Neuron (in vitro differentiated cells): Measurements from ENCODE around the gene FAM120B.

Source experiments
- H2AFZ ChIP-seq: one replicate; pipeline ENCODE4 v1.6.1; 2013; ENCODE audit warnings: low read depth, mild to moderate bottlenecking, inconsistent platforms, low read length, moderate library complexity
- H3K27me3 ChIP-seq: one replicate; pipeline ENCODE4 v1.6.1; 2013; ENCODE audit warnings: low read length; ENCODE audit not compliant: insufficient read depth
- H3K36me3 ChIP-seq: one replicate; pipeline ENCODE4 v1.6.1; 2013; ENCODE audit warnings: low read length; ENCODE audit not compliant: insufficient read depth
- H3K4me1 ChIP-seq: one replicate; pipeline ENCODE4 v1.6.1; 2013; ENCODE audit warnings: low read length; ENCODE audit not compliant: insufficient read depth
- H3K4me3 ChIP-seq: 2 replicates; pipeline ENCODE4 v1.5.1; 2013; ENCODE audit warnings: mild to moderate bottlenecking, low read length, moderate library complexity
- H3K9me3 ChIP-seq: one replicate; pipeline ENCODE4 v1.6.1; 2013; ENCODE audit warnings: low read length

FAM120B gene

GRCh38 chr6:170367241-170367640 lies 60.7 kb downstream of the FAM120B start:
- peaks cover 10% of the 10 kb centered on the region for H3K4me1 ChIP-seq
- H3K27me3 ChIP-seq, result no peaks in the 10 kb centered on the region
- no peaks in the 10 kb centered on the region for H3K9me3 ChIP-seq
- H3K4me3 ChIP-seq, result no peak overlapping the region
- peaks cover 37% of the 10 kb centered on the region for H3K36me3 ChIP-seq
- H2AFZ ChIP-seq, result no peak overlapping the region

DNA sequence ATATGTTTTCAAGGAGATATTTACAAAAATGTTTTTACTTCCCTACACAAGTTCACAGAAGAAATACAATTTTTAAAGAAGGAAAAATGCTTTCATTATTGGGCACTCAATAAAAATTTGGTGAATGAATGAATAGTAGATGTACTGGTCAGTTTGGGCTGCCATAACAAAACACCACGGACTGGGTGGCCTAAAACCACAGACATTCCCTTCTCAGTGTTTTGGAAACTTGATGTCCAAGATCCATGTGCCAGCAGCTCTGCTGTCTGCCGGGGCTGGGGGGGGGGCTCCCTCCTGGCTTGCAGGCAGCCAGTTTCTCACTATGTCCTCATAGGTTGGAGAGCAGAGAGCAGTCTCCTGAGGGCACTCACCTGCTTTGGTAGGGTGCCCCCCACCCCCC lies 62.0 kb downstream of the FAM120B start:
- H3K9me3 ChIP-seq, result no peaks in the 10 kb centered on the region
- no peaks in the 10 kb centered on the region for H3K27me3 ChIP-seq
- H3K4me3 ChIP-seq, result no peak overlapping the region
- H3K36me3 ChIP-seq, result peaks cover 38% of the 10 kb centered on the region
- H3K4me1 ChIP-seq, result peaks cover 10% of the 10 kb centered on the region
- H2AFZ ChIP-seq, result no peak overlapping the region

DNA sequence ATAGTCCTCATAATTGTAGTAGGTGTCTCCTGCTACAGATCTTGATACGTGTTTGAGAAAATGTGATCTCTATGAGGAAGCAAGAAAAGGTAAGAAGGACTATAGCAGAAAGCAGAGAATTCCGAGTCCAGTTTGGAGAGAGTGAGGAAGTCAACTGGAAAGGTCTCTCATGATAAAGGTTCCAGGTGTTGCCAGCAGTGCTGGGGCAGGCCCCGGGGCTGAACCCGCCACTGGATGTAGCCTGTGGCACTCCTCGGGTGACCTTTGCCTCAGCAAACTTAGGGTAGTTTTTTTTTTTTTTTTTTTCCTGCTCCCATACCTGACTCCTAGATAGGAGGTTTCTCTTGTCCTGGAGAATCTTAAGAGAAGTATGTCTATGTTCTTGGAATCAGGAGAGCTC lies 62.8 kb downstream of the FAM120B start:
- H3K4me3 ChIP-seq, result no peak overlapping the region
- H2AFZ ChIP-seq, result no peak overlapping the region
- no peaks in the 10 kb centered on the region for H3K9me3 ChIP-seq
- H3K4me1 ChIP-seq, result peaks cover 10% of the 10 kb centered on the region
- H3K36me3 ChIP-seq, result peaks cover 35% of the 10 kb centered on the region
- H3K27me3 ChIP-seq, result no peaks in the 10 kb centered on the region

- Histone ChIP-seq H3K9me3 (no peaks in the 10 kb centered on the region), H2AFZ (no peak overlapping the region), H3K4me3 (no peak overlapping the region), H3K36me3 (peaks cover 27% of the 10 kb centered on the region), H3K27me3 (no peaks in the 10 kb centered on the region), H3K4me1 (peaks cover 10% of the 10 kb centered on the region)
These were observed 63.9 kb downstream of the FAM120B start for GRCh38 chr6:170370416-170370815.

DNA sequence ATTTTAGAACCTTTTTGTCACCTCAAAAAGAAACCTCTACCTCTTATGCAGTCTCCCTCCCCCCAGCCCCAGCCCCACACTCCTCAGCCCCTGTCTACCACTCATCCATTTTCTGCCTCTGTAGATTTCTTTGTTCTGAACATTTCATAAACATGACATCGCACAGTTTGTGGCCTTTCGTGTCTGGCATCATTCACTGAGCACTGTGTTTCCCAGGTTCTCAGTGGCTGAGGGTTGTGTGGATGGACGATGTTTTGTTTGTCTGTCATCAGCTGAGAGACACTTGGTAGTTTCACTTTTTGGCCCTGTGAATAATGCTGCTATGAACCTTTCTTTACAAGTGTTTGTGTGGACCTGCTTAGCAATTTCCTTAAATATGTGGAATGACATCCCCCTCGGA lies 64.5 kb downstream of the FAM120B start:
- Histone ChIP-seq H3K9me3 (no peaks in the 10 kb centered on the region), H3K27me3 (no peaks in the 10 kb centered on the region), H3K36me3 (peaks cover 31% of the 10 kb centered on the region), H2AFZ (no peak overlapping the region), H3K4me3 (no peak overlapping the region), H3K4me1 (peaks cover 10% of the 10 kb centered on the region)

DNA sequence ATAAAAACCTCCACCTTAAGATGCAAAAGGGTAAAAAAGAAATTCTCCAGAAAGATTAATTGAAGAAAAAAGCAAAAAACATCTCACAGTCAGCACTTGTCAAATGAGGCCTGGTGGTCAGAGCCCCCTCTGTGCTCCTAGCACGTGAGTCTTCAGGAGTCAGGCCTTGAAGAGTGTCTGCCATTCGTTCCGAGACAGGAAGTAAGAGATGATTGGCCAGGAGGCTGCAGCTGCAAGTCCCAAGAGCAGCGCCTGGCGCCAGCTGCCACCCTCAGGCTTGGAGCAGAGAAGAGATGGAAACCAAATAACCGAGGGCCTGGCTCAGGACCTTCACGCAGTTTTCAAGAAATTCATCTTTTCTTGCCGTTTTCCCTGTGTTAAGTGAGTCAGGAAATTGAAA lies 65.0 kb downstream of the FAM120B start:
- Histone ChIP-seq H2AFZ (no peak overlapping the region), H3K36me3 (peaks cover 31% of the 10 kb centered on the region), H3K4me3 (no peak overlapping the region), H3K9me3 (no peaks in the 10 kb centered on the region), H3K4me1 (peaks cover 10% of the 10 kb centered on the region), H3K27me3 (no peaks in the 10 kb centered on the region)

DNA sequence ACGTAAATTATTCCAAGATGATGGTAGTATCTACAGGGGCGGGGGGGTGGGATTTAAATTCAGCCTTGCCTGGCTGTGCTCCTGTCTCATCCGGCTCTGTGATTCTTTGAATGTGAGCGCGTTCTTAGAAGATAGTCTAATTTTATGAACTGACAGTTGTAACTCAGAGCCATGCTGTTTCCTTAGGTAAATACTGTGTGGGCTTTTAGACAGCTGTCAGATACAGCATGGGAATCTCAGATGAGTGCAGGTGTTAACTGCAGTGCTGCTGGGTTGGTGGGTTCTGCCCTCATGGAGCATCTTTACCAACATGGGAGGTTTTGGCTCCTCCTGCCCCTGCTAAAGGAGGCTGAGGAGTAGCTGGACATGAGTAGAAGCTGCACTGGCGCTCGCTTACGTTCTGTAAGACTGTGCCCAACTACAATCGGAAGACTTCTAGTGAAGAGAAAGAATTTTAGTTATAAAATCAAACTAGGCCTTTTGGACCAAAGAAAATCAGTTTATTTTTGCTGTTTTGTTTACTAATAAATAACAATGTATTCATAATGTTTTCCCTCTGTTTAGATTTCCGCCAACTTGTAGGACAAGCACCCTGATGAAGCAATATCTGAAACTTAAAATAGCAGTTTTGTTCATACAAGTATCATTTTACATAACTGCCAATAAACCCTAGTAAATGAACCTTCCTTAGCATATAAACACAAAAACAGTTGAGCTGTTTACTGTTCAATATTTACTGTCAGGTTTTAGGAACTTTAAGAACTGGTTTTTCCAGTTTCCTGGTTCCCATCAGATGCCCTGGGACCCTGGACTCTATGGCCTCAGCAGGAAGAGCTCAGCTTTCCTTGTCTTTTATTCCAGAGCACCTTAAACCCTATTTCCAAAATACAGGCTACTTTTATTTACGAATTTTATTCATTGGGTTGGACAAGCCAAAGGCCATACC lies 66.1 kb downstream of the FAM120B start:
- H3K4me1 ChIP-seq, result peaks cover 10% of the 10 kb centered on the region
- H3K4me3 ChIP-seq, result no peak overlapping the region
- peaks cover 25% of the 10 kb centered on the region for H3K36me3 ChIP-seq
- no peak overlapping the region for H2AFZ ChIP-seq
- no peaks in the 10 kb centered on the region for H3K27me3 ChIP-seq
- H3K9me3 ChIP-seq, result no peaks in the 10 kb centered on the region

GRCh38 chr6:170374571-170375444 lies 68.2 kb downstream of the FAM120B start:
- Histone ChIP-seq H3K4me1 (peaks cover 10% of the 10 kb centered on the region), H2AFZ (no peak overlapping the region), H3K4me3 (no peak overlapping the region), H3K9me3 (peaks cover under 1% of the 10 kb centered on the region), H3K27me3 (no peaks in the 10 kb centered on the region), H3K36me3 (peaks cover 18% of the 10 kb centered on the region)

DNA sequence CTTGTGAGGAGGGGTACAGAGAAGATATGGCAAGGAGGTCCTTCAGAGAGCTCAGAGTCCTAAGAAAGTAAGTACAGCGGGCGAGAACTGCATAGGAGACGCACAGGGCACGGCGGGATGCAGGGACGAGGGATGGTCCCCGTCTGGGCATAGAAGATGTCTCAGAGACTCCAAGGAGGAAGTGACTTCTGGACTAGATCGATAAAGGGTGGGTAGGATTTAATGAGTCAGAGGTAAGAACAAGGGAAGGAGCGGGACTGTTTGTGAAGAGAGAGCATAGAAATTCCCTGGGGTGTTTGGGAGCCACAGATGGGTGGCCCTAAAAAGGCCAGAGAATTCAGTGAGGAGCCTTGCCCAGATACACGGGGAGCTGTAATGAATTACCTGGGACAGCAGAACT lies 69.1 kb downstream of the FAM120B start:
- Histone ChIP-seq H2AFZ (no peak overlapping the region), H3K9me3 (peaks cover 1% of the 10 kb centered on the region), H3K36me3 (peaks cover 16% of the 10 kb centered on the region), H3K27me3 (no peaks in the 10 kb centered on the region), H3K4me1 (peaks cover 4% of the 10 kb centered on the region), H3K4me3 (no peak overlapping the region)

- H3K36me3 ChIP-seq, result peaks cover 13% of the 10 kb centered on the region
- H2AFZ ChIP-seq, result no peak overlapping the region
- H3K27me3 ChIP-seq, result no peaks in the 10 kb centered on the region
- peaks cover 1% of the 10 kb centered on the region for H3K9me3 ChIP-seq
- H3K4me3 ChIP-seq, result no peak overlapping the region
- H3K4me1 ChIP-seq, result no peaks in the 10 kb centered on the region
These were observed 70.0 kb downstream of the FAM120B start for GRCh38 chr6:170376386-170377043.

- H3K4me1 ChIP-seq, result peaks cover under 1% of the 10 kb centered on the region
- peaks cover 3% of the 10 kb centered on the region for H3K36me3 ChIP-seq
- no peaks in the 10 kb centered on the region for H3K27me3 ChIP-seq
- H3K4me3 ChIP-seq, result no peak overlapping the region
- H3K9me3 ChIP-seq, result peaks cover 1% of the 10 kb centered on the region
- no peak overlapping the region for H2AFZ ChIP-seq
These were observed 71.9 kb downstream of the FAM120B start for GRCh38 chr6:170378502-170378901.

DNA sequence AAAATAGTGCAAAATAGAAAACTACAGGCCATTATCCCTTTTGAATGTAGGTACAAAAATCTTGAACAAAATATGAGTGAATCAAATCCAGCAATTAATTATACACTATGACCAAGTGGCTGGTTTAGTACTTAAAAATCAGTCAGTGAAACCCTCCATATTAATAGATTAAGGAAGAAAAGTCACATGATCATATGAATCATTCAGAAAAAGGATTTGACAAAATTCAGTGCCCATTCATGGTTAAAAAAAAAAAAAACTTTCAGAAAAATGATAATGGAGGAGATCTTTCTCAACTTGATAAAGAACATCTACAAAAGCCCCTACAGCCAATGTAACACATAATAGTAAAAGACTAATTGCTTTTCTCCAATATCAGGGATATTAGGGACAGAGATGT lies 75.0 kb downstream of the FAM120B start:
- H3K4me1 ChIP-seq, result peaks cover 20% of the 10 kb centered on the region
- peaks cover 1% of the 10 kb centered on the region for H3K9me3 ChIP-seq
- H3K27me3 ChIP-seq, result no peaks in the 10 kb centered on the region
- H2AFZ ChIP-seq, result no peak overlapping the region
- no peak overlapping the region for H3K4me3 ChIP-seq
- no peaks in the 10 kb centered on the region for H3K36me3 ChIP-seq
